Fibroblast of villous mesenchyme (primary cell): ENCODE data around the gene DTNA. TPM values are rescaled to one million over a fixed set of nuclear protein-coding genes. Genes with fewer than 3 reads are reported as not detected.
A peak's percentile ranks its signal among the peaks of the same experiment; 100 is the strongest.

Source experiments
- DNase-seq: peaks from one replicate; pipeline ENCODE4 v3.0.0-alpha.2; 2010; ENCODE audit warnings: low read depth
- H3K4me3 ChIP-seq: 2 replicates; pipeline ENCODE4 v1.5.1; 2011; ENCODE audit warnings: low read depth, mild to moderate bottlenecking, low read length
- CTCF ChIP-seq: IDR thresholded peaks from 2 replicates; pipeline ENCODE4 v1.5.1; 2012; ENCODE audit warnings: low read depth, mild to moderate bottlenecking, low read length; ENCODE audit not compliant: insufficient read depth
- total RNA-seq: library from RNA; depleted of rRNA; stranded (reverse); fragments of >200 nt; gene quantifications from 2 replicates; pipeline ENCODE4 v1.2.3, GENCODE V29; 2012

DTNA gene
- total RNA-seq, 1 donor: 18.1 TPM

GRCh38 chr18:34775461-34775860, 65.4 kb downstream of the DTNA start:
- no peak overlapping the region for H3K4me3 ChIP-seq
- TF ChIP-seq CTCF: no peak
- no peak for DNase-seq

GRCh38 chr18:34779112-34779511, 69.0 kb downstream of the DTNA start:
- no peak overlapping the region for H3K4me3 ChIP-seq
- DNase-seq: no peak
- no peak for TF ChIP-seq CTCF

- H3K4me3 ChIP-seq: no peak overlapping the region
- DNase-seq: no peak
- no peak for TF ChIP-seq CTCF
Measured at GRCh38 chr18:34780856-34781255, 70.8 kb downstream of the DTNA start.

GRCh38 chr18:34783501-34783900, 73.4 kb downstream of the DTNA start:
- DNase-seq: no peak
- TF ChIP-seq CTCF: no peak
- no peak overlapping the region for H3K4me3 ChIP-seq

- H3K4me3 ChIP-seq: no peak overlapping the region
- DNase-seq: no peak
- no peak for TF ChIP-seq CTCF
Measured at GRCh38 chr18:34786162-34786741, 76.2 kb downstream of the DTNA start.

GRCh38 chr18:34787931-34788532, 77.9 kb downstream of the DTNA start:
- DNase-seq: peak; percentile 74
- H3K4me3 ChIP-seq: no peak overlapping the region
- TF ChIP-seq CTCF: peak; percentile 61

GRCh38 chr18:34789768-34790344, 79.8 kb downstream of the DTNA start:
- TF ChIP-seq CTCF: no peak
- no peak for DNase-seq
- no peak overlapping the region for H3K4me3 ChIP-seq
